Transverse colon (tissue), 4 donors: ENCODE measurements around the gene VCP. TPM values are rescaled to one million over a fixed set of nuclear protein-coding genes. Genes with fewer than 3 reads are reported as not detected.

Experiments
- DNase-seq: peaks from one replicate; pipeline ENCODE4 v3.0.0-alpha.2; 2019
- H3K27ac ChIP-seq, 4 donors: fragments of 200-600 bp; sonication (generic); 2 replicates each; pipeline ENCODE4 v1.5.1; 2016 to 2018; ENCODE audit warnings: inconsistent platforms in 4 of 4
- H3K27me3 ChIP-seq: fragments of 200-600 bp; sonication (generic); 2 replicates; pipeline ENCODE4 v1.5.1; 2017; ENCODE audit warnings: inconsistent platforms
- H3K36me3 ChIP-seq, 4 donors: fragments of 200-600 bp; sonication (generic); 2 replicates each; pipeline ENCODE4 v1.5.1; 2017 to 2019; ENCODE audit warnings: inconsistent platforms in 4 of 4
- H3K4me1 ChIP-seq, 4 donors: fragments of 200-600 bp; sonication (generic); 2 replicates each; pipeline ENCODE4 v1.5.1; 2017 to 2020; ENCODE audit warnings: inconsistent platforms in 4 of 4
- H3K4me3 ChIP-seq, 4 donors: fragments of 200-600 bp; sonication (generic); 1 replicate in 1 of 4; 2 replicates in 3 of 4; pipeline versions ENCODE4 v1.5.1 to v1.6.1; 2017 to 2019; ENCODE audit warnings: inconsistent platforms in 4 of 4
- H3K9me3 ChIP-seq, 2 donors: fragments of 200-600 bp; sonication (generic); 2 replicates each; pipeline ENCODE4 v1.5.1; 2017 to 2019; ENCODE audit warnings: inconsistent platforms in 2 of 2
- EP300 ChIP-seq: sonication (generic); formaldehyde crosslinking; IDR thresholded peaks from one replicate; pipeline ENCODE4 v1.6.1; 2017; ENCODE audit warnings: antibody characterized with exemption, low read depth
- POLR2A ChIP-seq: fragments of 450-650 bp; IDR thresholded peaks from one replicate; pipeline ENCODE4 v1.6.1; 2016; ENCODE audit warnings: antibody characterized with exemption, mild to moderate bottlenecking, moderate library complexity
- POLR2AphosphoS5 ChIP-seq, 3 donors: sonication (generic); formaldehyde crosslinking; IDR thresholded peaks; one replicate each; pipeline ENCODE4 v1.6.1; 2016; ENCODE audit warnings: antibody characterized with exemption in 3 of 3
- WGBS, 2 donors: methylation state at CpG; one replicate each; pipeline ENCODE4 v1.1.5; 2018; ENCODE audit warnings: low coverage in 1 of 2; 5-methylcytosine and 5-hydroxymethylcytosine counted together
- in situ Hi-C, 4 donors: fragments of 200-750 bp; cut with MboI; loops; one replicate each; pipeline versions ENCODE4 v1.15.0 to v1.15.1; 2017; ENCODE audit warnings: low sequenced_read_pairs in 3 of 4, low pct_ligation_motif_present in 1 of 4, low pct_unique_long_range_greater_than_20kb in 1 of 4
- intact Hi-C: fragments of 100-400 bp; cut with DNase I; formaldehyde crosslinking; loops from one replicate; pipeline ENCODE4 v1.15.1; 2023; ENCODE audit warnings: low total_unique reads
- total RNA-seq, 4 donors: library from RNA; depleted of rRNA; stranded (reverse); fragments of >200 nt; gene quantifications; one replicate each; pipeline ENCODE4 v1.1.0, GENCODE V29; 2016
- TF ChIP-seq, protein P1 (sequence below), 5 experiments: fragments of 200-600 bp in 3 of 5; fragments of 450-650 bp in 2 of 5; sonication (generic) in 3 of 5; IDR thresholded peaks; 1 replicate in 2 of 5; 2 replicates in 3 of 5; pipeline ENCODE4 v1.5.1; 2016 to 2017; ENCODE audit warnings: antibody characterized with exemption in 5 of 5, inconsistent platforms in 3 of 5, mild to moderate bottlenecking in 2 of 5, moderate library complexity in 1 of 5

The VCP gene
- total RNA-seq, 4 donors from 2014 or later = 45.3 to 196 (median 124) TPM

DNA sequence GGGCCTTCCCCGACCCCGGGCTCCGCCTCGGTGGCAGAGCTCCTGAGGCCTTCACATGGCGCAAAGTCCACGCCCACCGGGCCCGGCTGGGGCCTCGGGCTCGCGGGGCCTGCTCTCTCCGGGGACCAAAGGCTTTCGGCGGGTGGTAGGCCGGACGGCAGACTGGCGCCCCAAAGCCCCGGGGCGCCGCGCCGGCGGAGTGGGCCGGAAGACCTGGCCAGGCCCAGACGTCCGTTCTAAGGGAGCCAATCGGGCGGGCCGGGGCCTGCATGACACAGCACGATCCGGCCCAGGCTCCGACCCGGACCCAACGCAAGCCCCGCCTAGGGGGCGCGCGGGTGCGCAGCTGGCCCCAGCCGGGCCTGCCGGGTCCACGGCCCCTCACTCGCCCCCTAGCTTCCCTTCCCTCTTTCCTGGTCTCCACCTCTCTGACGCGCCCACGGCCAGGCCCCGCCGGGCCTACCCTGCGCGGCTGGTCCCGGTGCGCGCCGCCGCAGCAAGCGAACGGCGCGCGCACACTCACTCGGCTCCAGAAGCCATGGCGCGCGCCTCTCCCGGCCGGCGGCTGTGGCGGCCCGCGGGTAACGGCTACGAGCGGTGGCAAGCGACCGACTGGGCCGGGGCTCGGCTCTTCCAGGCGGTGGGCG lies 488 bp downstream of the VCP start:
- Histone ChIP-seq H3K36me3 (peaks cover 0 to 12% (median 3%) of the 10 kb centered on the region in 4 donors), H3K27me3 (no peaks in the 10 kb centered on the region), H3K4me1 (peaks cover 15 to 38% (median 26%) of the 10 kb centered on the region in 4 donors), H3K27ac (peak overlapping the region; percentile 100), H3K9me3 (no peaks in the 10 kb centered on the region), H3K4me3 (peak overlapping the region; percentile 83 to 99 (median 94))
- DNase-seq = peak; percentile 85
- no peak for TF ChIP-seq POLR2A
- TF ChIP-seq, protein P1, sequence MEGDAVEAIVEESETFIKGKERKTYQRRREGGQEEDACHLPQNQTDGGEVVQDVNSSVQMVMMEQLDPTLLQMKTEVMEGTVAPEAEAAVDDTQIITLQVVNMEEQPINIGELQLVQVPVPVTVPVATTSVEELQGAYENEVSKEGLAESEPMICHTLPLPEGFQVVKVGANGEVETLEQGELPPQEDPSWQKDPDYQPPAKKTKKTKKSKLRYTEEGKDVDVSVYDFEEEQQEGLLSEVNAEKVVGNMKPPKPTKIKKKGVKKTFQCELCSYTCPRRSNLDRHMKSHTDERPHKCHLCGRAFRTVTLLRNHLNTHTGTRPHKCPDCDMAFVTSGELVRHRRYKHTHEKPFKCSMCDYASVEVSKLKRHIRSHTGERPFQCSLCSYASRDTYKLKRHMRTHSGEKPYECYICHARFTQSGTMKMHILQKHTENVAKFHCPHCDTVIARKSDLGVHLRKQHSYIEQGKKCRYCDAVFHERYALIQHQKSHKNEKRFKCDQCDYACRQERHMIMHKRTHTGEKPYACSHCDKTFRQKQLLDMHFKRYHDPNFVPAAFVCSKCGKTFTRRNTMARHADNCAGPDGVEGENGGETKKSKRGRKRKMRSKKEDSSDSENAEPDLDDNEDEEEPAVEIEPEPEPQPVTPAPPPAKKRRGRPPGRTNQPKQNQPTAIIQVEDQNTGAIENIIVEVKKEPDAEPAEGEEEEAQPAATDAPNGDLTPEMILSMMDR (IDR thresholded peaks at IDR 0.05) = peak in 4 of 5 experiments; percentile 11 to 49 (median 26)
- TF ChIP-seq POLR2AphosphoS5 (IDR thresholded peaks at IDR 0.05) = peak in 2 of 3 donors; percentile 34 to 41
- intact Hi-C loops (no loop called here), in situ Hi-C loops (no loop called here)
- 0% methylated on average over 10 of the region's 79 CpGs; no CpG with 5 or more reads in 1 of the 2 donors for WGBS, 2 donors

DNA sequence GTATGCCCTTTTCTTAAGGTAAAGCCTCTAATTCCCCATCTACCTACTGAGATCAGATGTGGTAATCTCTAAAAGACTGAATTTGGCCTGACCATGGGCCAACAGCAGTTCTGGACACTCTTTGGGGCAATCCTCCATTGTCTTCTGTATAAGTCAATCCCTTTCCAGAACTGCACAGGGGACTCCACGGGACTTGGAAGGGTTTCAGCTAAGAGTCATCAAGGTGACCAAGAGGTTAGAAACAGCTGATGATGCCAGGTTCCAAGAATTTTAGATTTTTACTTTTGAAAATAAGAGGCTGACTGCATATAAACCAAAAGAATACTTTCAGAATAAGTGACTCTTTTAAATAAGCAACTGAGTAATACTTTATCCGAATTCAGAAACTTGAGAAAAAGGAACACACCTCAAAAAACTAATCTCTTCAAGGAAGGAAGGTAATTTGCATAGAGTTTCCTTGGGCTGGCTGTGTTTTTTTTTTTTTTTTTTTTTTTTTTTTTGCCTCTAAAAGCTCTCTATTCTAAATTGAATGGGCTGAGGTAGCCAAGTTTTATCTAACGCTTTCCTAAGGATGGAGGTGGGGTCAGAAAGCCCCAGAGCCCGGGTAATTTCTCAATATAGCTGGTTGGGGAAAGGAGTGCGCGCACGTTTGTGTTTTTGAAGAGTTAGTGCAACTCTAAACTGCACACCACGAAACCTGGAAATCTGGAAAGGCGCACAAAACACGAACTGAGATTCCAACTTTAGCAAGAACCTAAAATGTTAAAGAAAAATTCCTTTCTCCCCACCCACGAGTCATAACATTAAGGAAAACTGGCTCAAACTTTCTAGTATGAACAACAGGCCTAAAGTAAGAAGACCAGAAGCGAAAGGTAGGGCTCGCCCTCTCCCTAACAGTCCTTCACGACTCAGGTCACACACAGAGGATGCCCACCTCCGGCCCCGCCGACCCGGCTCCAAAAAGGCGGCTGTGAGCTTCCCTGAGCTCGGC lies 1.3 kb downstream of the VCP start:
- in situ Hi-C loops (no loop called here), intact Hi-C loops (no loop called here)
- H3K36me3 ChIP-seq = peaks cover 0 to 20% (median 8%) of the 10 kb centered on the region in 4 donors
- H3K27me3 ChIP-seq = no peaks in the 10 kb centered on the region
- TF ChIP-seq, protein P1 (IDR thresholded peaks at IDR 0.05) = no peak
- 1 to 2% methylated on average over 6 to 20 of the region's 20 CpGs for WGBS, 2 donors
- peak overlapping the region; percentile 83 to 99 (median 94) for H3K4me3 ChIP-seq
- no peaks in the 10 kb centered on the region for H3K9me3 ChIP-seq
- H3K27ac ChIP-seq = peak overlapping the region; percentile 100
- peaks cover 15 to 38% (median 26%) of the 10 kb centered on the region in 4 donors for H3K4me1 ChIP-seq
- DNase-seq = no peak

DNA sequence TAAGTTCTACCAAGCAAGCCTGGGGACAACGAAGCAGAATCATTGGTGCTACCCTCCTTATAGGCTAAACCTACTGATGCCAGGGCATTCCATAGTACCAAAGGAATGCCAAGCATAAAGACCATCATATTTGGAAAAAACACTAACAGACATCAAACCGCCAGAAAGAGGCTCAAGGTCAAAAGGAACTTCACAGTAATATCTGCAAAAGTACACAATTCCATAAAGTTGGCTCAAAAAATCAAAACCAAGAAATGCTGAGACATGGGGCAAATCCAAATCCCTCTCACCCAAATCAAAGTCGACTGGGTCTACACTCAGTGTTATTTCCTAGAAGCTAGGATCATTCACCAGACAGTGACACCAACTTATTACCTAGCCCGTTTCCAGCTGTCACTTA lies 3.4 kb downstream of the VCP start:
- no peak overlapping the region for H3K27ac ChIP-seq
- H3K4me3 ChIP-seq = no peak overlapping the region
- peaks cover 0 to 41% (median 20%) of the 10 kb centered on the region in 4 donors for H3K36me3 ChIP-seq
- DNase-seq = no peak
- H3K27me3 ChIP-seq = no peaks in the 10 kb centered on the region
- H3K9me3 ChIP-seq = no peaks in the 10 kb centered on the region
- in situ Hi-C loops = no loop called here
- 65 to 74% methylated on average over 4 of the region's 4 CpGs for WGBS, 2 donors
- peaks cover 15 to 38% (median 26%) of the 10 kb centered on the region in 4 donors for H3K4me1 ChIP-seq
- intact Hi-C loops = no loop called here
- no peak for TF ChIP-seq POLR2A
- no peak for TF ChIP-seq EP300
- TF ChIP-seq POLR2AphosphoS5 (IDR thresholded peaks at IDR 0.05) = no peak
- TF ChIP-seq, protein P1 (IDR thresholded peaks at IDR 0.05) = no peak

DNA sequence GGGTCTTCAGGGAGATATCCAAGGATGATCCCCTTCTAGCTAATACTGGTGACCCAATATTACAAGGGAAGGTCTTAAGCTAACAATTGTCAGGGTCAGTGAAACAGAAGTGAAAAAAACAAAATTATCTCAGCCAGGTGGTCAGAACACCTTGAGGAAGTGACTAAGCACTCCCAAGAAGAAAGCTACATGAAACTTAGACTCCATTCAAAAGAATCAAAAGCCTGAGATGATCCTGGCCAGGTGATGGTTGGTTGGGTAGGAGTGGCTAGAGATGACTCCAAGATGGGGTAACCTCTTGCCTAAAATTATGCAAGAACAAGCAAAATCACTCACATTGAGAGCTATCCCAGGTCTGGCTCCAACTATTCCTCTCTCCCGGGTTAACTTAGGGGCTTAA lies 5.4 kb downstream of the VCP start:
- Histone ChIP-seq H3K4me3 (no peak overlapping the region), H3K27me3 (no peaks in the 10 kb centered on the region), H3K9me3 (no peaks in the 10 kb centered on the region), H3K27ac (no peak overlapping the region), H3K4me1 (peaks cover 15 to 34% (median 26%) of the 10 kb centered on the region in 4 donors), H3K36me3 (peaks cover 0 to 58% (median 30%) of the 10 kb centered on the region in 4 donors)
- WGBS, 2 donors = 83 to 100% methylated on average over 1 of the region's 1 CpG
- in situ Hi-C loops = no loop called here
- intact Hi-C loops = no loop called here
- DNase-seq = no peak
- TF ChIP-seq POLR2A = no peak
- no peak for TF ChIP-seq EP300
- TF ChIP-seq, protein P1 (IDR thresholded peaks at IDR 0.05) = no peak
- TF ChIP-seq POLR2AphosphoS5 (IDR thresholded peaks at IDR 0.05) = no peak
